ENCODE measurements around the gene TNKS1BP1.
"Not testable (repeated sequence)": the region's sequence is repeated elsewhere in the genome, so short reads cannot be mapped to it uniquely, and the experiment has no call there.

TNKS1BP1 gene

DNA sequence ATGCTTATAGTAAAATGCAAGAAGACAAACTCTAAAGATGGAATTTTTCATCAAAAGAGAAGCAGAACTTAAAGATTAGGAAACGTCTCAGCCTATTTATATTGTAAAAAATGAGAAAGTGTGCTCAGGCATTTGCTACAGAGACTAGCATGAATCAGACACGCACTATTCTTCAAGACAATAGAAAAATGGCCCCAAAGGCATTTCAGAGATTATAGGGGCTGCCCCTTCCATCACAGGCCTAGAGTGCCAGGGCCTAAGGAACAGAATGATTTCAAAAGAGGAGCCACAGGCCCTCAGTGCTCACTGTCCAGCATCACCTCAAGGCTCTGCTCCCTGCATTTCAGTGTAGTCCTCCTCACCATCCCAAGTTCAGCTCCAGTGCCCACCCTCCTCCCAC is 27.5 kb downstream of the TNKS1BP1 start:
- Histone ChIP-seq H3K4me3 (ENCODE audit: low read length) (no peak overlapping the region), H3K9ac (ENCODE audit: low read length) (no peak overlapping the region), H3K36me3 (ENCODE audit: control insufficient read depth, insufficient read depth, low read length, severe bottlenecking) (peaks cover 56% of the 10 kb centered on the region), H3K27me3 (replicated peaks; ENCODE audit: control insufficient read depth, insufficient read depth, low read length) (no peaks in the 10 kb centered on the region), H3K4me1 (ENCODE audit: control insufficient read depth, insufficient read depth, low read length) (peaks cover 29% of the 10 kb centered on the region), H3K9me3 (ENCODE audit: control insufficient read depth, low read length) (peaks cover 4% of the 10 kb centered on the region)
- DNase-seq (ENCODE audit: low read depth) = no peak

DNA sequence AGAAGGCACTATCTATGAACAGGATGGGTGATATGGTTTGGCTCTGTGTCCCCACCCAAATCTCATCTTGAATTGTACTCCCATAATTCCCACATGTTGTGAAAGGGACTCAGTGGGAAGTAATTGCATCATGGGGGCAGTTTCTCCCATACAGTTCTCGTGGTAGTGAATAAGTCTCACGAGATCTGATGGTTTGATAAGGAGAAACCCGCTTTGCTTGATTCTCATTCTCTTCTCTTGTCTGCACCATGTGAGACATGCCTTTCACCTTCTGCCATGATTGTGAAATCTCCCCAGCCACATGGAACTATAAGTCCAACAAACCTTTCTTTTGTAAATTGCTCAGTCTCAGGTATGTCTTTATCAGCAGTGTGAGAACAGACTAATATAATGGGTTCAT is 28.5 kb downstream of the TNKS1BP1 start:
- not testable (repeated sequence) for H3K4me3 ChIP-seq (ENCODE audit: low read length); H3K9me3 ChIP-seq (ENCODE audit: control insufficient read depth, low read length); H3K9ac ChIP-seq (ENCODE audit: low read length); H3K27me3 ChIP-seq (replicated peaks; ENCODE audit: control insufficient read depth, insufficient read depth, low read length)
- peak; percentile 28 for DNase-seq (ENCODE audit: low read depth)
- peaks cover 46% of the 10 kb centered on the region for H3K36me3 ChIP-seq (ENCODE audit: control insufficient read depth, insufficient read depth, low read length, severe bottlenecking)
- peaks cover 29% of the 10 kb centered on the region for H3K4me1 ChIP-seq (ENCODE audit: control insufficient read depth, insufficient read depth, low read length)

- DNase-seq (ENCODE audit: low read depth) = peak; percentile 79
- Histone ChIP-seq H3K27me3 (replicated peaks; ENCODE audit: control insufficient read depth, insufficient read depth, low read length) (no peaks in the 10 kb centered on the region), H3K36me3 (ENCODE audit: control insufficient read depth, insufficient read depth, low read length, severe bottlenecking) (peaks cover 29% of the 10 kb centered on the region), H3K4me1 (ENCODE audit: control insufficient read depth, insufficient read depth, low read length) (peaks cover 42% of the 10 kb centered on the region), H3K9me3 (ENCODE audit: control insufficient read depth, low read length) (peaks cover 4% of the 10 kb centered on the region), H3K4me3 (ENCODE audit: low read length) (no peak overlapping the region), H3K9ac (ENCODE audit: low read length) (peak overlapping the region; percentile 23)
Measured at GRCh38 chr11:57294225-57295131, 30.3 kb downstream of the TNKS1BP1 start.

GRCh38 chr11:57290288-57290687 is 34.5 kb downstream of the TNKS1BP1 start:
- Histone ChIP-seq H3K9me3 (ENCODE audit: control insufficient read depth, low read length) (no peaks in the 10 kb centered on the region), H3K27me3 (replicated peaks; ENCODE audit: control insufficient read depth, insufficient read depth, low read length) (no peaks in the 10 kb centered on the region), H3K4me1 (ENCODE audit: control insufficient read depth, insufficient read depth, low read length) (peaks cover 52% of the 10 kb centered on the region), H3K36me3 (ENCODE audit: control insufficient read depth, insufficient read depth, low read length, severe bottlenecking) (no peaks in the 10 kb centered on the region), H3K4me3 (ENCODE audit: low read length) (no peak overlapping the region), H3K9ac (ENCODE audit: low read length) (peak overlapping the region; percentile 23)
- peak; percentile 32 for DNase-seq (ENCODE audit: low read depth)

- no peaks in the 10 kb centered on the region for H3K9me3 ChIP-seq (ENCODE audit: control insufficient read depth, low read length)
- no peaks in the 10 kb centered on the region for H3K36me3 ChIP-seq (ENCODE audit: control insufficient read depth, insufficient read depth, low read length, severe bottlenecking)
- peak; percentile 35 for DNase-seq (ENCODE audit: low read depth)
- H3K4me3 ChIP-seq (ENCODE audit: low read length) = peak overlapping the region; percentile 35
- peaks cover 50% of the 10 kb centered on the region for H3K4me1 ChIP-seq (ENCODE audit: control insufficient read depth, insufficient read depth, low read length)
- H3K27me3 ChIP-seq (replicated peaks; ENCODE audit: control insufficient read depth, insufficient read depth, low read length) = no peaks in the 10 kb centered on the region
- H3K9ac ChIP-seq (ENCODE audit: low read length) = peak overlapping the region; percentile 41
Measured at GRCh38 chr11:57288771-57289579, 35.8 kb downstream of the TNKS1BP1 start.

- DNase-seq (ENCODE audit: low read depth) = no peak
- Histone ChIP-seq H3K4me1 (ENCODE audit: control insufficient read depth, insufficient read depth, low read length) (peaks cover 45% of the 10 kb centered on the region), H3K27me3 (replicated peaks; ENCODE audit: control insufficient read depth, insufficient read depth, low read length) (no peaks in the 10 kb centered on the region), H3K9me3 (ENCODE audit: control insufficient read depth, low read length) (no peaks in the 10 kb centered on the region), H3K36me3 (ENCODE audit: control insufficient read depth, insufficient read depth, low read length, severe bottlenecking) (no peaks in the 10 kb centered on the region), H3K9ac (ENCODE audit: low read length) (no peak overlapping the region), H3K4me3 (ENCODE audit: low read length) (no peak overlapping the region)
Measured at GRCh38 chr11:57287884-57288283, 36.9 kb downstream of the TNKS1BP1 start.

- no peaks in the 10 kb centered on the region for H3K36me3 ChIP-seq (ENCODE audit: control insufficient read depth, insufficient read depth, low read length, severe bottlenecking)
- DNase-seq (ENCODE audit: low read depth) = no peak
- no peaks in the 10 kb centered on the region for H3K9me3 ChIP-seq (ENCODE audit: control insufficient read depth, low read length)
- no peaks in the 10 kb centered on the region for H3K27me3 ChIP-seq (replicated peaks; ENCODE audit: control insufficient read depth, insufficient read depth, low read length)
- H3K4me1 ChIP-seq (ENCODE audit: control insufficient read depth, insufficient read depth, low read length) = peaks cover 39% of the 10 kb centered on the region
- H3K9ac ChIP-seq (ENCODE audit: low read length) = no peak overlapping the region
- H3K4me3 ChIP-seq (ENCODE audit: low read length) = no peak overlapping the region
Measured at GRCh38 chr11:57283231-57283990, 41.3 kb downstream of the TNKS1BP1 start.

- H3K9ac ChIP-seq (ENCODE audit: low read length) = not testable (repeated sequence)
Measured at GRCh38 chr11:57281546-57281945, 43.2 kb downstream of the TNKS1BP1 start.

DNA sequence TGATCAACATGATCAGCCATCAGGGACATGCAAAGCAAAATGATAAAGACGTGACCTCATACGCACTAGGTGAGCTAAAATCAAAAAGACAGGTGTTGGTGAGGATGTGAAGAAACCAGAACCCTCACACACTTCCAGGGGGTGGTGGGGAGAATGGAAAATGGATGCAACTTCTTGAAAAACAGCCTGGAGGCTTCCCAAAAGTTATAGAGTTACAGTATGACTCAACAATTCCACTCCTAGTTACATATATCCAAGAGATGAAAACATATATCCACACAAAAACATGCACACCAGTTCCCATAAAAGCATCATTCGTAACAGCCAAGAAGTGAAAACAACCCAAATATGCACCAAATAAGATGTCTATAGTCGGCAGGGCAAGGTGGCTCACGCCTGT is 45.6 kb downstream of the TNKS1BP1 start:
- Histone ChIP-seq H3K27me3 (replicated peaks; ENCODE audit: control insufficient read depth, insufficient read depth, low read length) (no peaks in the 10 kb centered on the region), H3K9ac (ENCODE audit: low read length) (peak overlapping the region; percentile 83), H3K4me1 (ENCODE audit: control insufficient read depth, insufficient read depth, low read length) (peaks cover 43% of the 10 kb centered on the region), H3K4me3 (ENCODE audit: low read length) (no peak overlapping the region), H3K36me3 (ENCODE audit: control insufficient read depth, insufficient read depth, low read length, severe bottlenecking) (no peaks in the 10 kb centered on the region), H3K9me3 (ENCODE audit: control insufficient read depth, low read length) (no peaks in the 10 kb centered on the region)
- DNase-seq (ENCODE audit: low read depth) = peak; percentile 89

More at GRCh38 chr11:57281546-57281945, 43.2 kb downstream of the TNKS1BP1 start:
- not testable (repeated sequence) for H3K27me3 ChIP-seq (replicated peaks; ENCODE audit: control insufficient read depth, insufficient read depth, low read length); DNase-seq (ENCODE audit: low read depth); H3K4me3 ChIP-seq (ENCODE audit: low read length); H3K9me3 ChIP-seq (ENCODE audit: control insufficient read depth, low read length); H3K36me3 ChIP-seq (ENCODE audit: control insufficient read depth, insufficient read depth, low read length, severe bottlenecking)
- H3K4me1 ChIP-seq (ENCODE audit: control insufficient read depth, insufficient read depth, low read length) = peaks cover 54% of the 10 kb centered on the region

DNA sequence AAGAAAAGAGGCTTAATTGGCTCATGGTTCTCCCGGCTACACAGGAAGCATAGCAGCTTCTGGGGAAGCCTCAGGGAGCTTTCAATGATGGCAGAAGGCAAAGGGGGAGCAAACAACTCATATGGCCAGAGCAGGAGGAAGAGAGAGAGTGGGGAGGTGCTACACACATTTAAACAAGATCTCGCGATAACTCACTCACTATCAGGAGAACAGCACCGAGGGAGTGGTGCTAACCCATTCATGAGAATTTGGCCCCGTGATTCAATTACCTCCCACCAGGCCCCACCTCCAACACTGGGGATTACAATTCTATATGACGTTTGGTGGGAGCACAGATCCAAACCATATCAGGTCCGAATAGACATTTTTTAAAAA is 46.0 kb downstream of the TNKS1BP1 start:
- Histone ChIP-seq H3K4me3 (ENCODE audit: low read length) (no peak overlapping the region), H3K4me1 (ENCODE audit: control insufficient read depth, insufficient read depth, low read length) (peaks cover 39% of the 10 kb centered on the region), H3K9me3 (ENCODE audit: control insufficient read depth, low read length) (peaks cover under 1% of the 10 kb centered on the region), H3K27me3 (replicated peaks; ENCODE audit: control insufficient read depth, insufficient read depth, low read length) (no peaks in the 10 kb centered on the region), H3K9ac (ENCODE audit: low read length) (peak overlapping the region; percentile 83), H3K36me3 (ENCODE audit: control insufficient read depth, insufficient read depth, low read length, severe bottlenecking) (no peaks in the 10 kb centered on the region)
- DNase-seq (ENCODE audit: low read depth) = no peak

All from adipocyte (in vitro differentiated cells).